H1 (cell line): ENCODE results near the gene GABRG3.

Source experiments
- CHD2 ChIP-seq: IDR thresholded peaks from 2 replicates; pipeline ENCODE4 v1.6.1; 2012; ENCODE audit warnings: low read length, improper control_type of control experiment
- EP300 ChIP-seq, 2 experiments: IDR thresholded peaks; 1 replicate in 1 of 2; 2 replicates in 1 of 2; pipeline ENCODE4 v1.6.1; 2011 to 2012; ENCODE audit warnings: low read depth in 2 of 2, low read length in 2 of 2, mild to moderate bottlenecking in 2 of 2, borderline replicate concordance in 1 of 2, inconsistent platforms in 1 of 2, moderate library complexity in 1 of 2
- POLR2A ChIP-seq, 2 experiments: IDR thresholded peaks; 1 replicate in 1 of 2; 2 replicates in 1 of 2; pipeline ENCODE4 v1.6.1; 2011; ENCODE audit warnings: low read depth in 2 of 2, low read length in 2 of 2, mild to moderate bottlenecking in 2 of 2; ENCODE audit errors: control extremely low read depth in 1 of 2
- SIN3A ChIP-seq, 2 experiments: IDR thresholded peaks in 1 of 2; conservative IDR thresholded peaks in 1 of 2; 2 replicates each; pipeline ENCODE4 v1.6.1; 2011 to 2012; ENCODE audit warnings: low read length in 2 of 2, improper control_type of control experiment in 1 of 2, low read depth in 1 of 2, mild to moderate bottlenecking in 1 of 2

GRCh38 chr15:27087651-27088583, 116.9 kb downstream of the GABRG3 start:
- no peak for TF ChIP-seq EP300 (IDR thresholded peaks at IDR 0.05; ENCODE audit: borderline replicate concordance in 1 of 2, low read depth in 2 of 2, low read length in 2 of 2)
- TF ChIP-seq POLR2A (IDR thresholded peaks at IDR 0.05; ENCODE audit: control extremely low read depth in 1 of 2, low read depth in 2 of 2, low read length in 2 of 2), result no peak
- no peak for TF ChIP-seq CHD2
- TF ChIP-seq SIN3A (conservative IDR thresholded peaks at IDR 0.05 in 1 of 2, IDR thresholded peaks at IDR 0.05 in 1 of 2; ENCODE audit: low read depth in 1 of 2, low read length in 2 of 2), result no peak
